Measurements from ENCODE around the gene ACTR8.

GRCh38 chr3:53820756-53821580 is 61.0 kb downstream of the ACTR8 start:
- TF ChIP-seq CTCF (optimal IDR thresholded peaks at IDR 0.05 in 1 of 3, IDR thresholded peaks at IDR 0.05 in 1 of 3, conservative IDR thresholded peaks at IDR 0.05 in 1 of 3; ENCODE audit: extremely low read depth in 1 of 3, insufficient read depth in 2 of 3, low read length in 3 of 3) = no peak
- TF ChIP-seq EZH2 (IDR thresholded peaks at IDR 0.05; ENCODE audit: low read length) = no peak

Data from keratinocyte (primary cell).